Colon (tissue), 2 donors: ENCODE data around the gene COQ2.
"Not testable (repeated sequence)": the region's sequence is repeated elsewhere in the genome, so short reads cannot be mapped to it uniquely, and the experiment has no call there.

Source experiments
- FAIRE-seq: peaks from 2 replicates; lab custom pipeline; 2012; peaks lifted over from hg19 to GRCh38; lab: Jason Lieb, UNC
- donor health status: control.
- donor health status: control.

The COQ2 gene

DNA sequence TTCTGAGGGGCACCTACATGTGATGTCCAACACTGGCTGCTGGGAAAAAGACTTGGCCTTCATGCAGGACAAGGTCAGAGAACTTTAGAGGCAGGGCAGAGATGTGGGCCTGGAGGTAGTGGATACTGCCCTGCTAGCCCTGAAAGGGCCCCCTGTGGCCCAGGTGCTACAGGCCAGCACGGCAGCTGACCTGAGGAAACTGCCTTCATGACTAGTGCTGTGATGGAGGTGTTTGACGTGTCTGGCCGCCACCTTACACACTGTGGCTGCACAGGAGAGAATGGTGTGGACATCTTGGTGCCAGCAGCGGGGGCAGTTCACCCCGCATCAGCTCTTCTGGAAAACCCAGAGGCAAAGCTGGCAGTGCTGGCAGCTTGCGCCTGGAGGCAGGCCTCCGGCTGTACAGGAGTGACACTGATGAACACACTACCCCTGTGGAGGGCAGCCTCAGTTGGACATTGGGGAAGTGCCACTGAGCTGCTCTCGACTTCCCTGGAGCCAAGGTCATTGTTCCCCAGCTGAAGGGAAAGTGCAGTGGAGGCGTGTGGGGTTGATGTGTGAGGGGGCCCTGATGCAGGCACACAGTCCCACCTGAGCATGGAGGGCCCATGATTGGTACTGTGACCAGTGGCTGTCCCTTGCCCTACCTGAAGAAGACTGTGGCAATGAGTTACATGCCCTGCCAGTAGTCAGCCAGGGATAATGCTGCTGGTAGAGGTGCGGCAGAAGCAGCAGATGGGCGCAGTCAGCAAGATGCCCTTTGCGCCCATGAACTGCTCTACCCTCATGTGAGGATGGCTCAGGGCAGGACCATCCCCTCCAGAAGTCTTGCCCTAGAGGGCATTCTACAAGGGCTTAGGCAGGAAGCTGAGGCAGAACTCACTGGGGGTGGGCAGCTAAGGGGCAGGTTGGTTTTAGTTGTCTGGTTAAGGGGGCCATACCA, 36.9 kb downstream of the COQ2 start:
- no peak for FAIRE-seq

DNA sequence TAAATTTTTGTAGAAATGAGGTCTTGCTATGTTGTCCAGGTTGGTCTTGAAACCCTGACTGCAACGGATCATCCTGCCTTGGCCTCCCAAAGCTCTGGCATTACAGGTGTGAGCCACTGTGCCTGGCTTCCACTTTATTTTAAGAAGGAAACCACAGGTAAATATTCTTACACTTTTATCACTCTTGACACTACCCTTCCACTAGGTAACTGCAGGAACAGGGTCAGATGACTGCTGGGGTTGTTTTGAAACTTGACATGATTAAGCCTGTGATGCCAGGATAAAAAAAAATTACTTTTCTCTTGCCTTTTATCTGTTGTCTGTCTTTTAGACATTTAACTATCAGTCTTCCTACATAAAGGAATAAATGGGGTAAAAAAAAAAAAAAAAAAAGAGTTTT, 43.5 kb downstream of the COQ2 start:
- FAIRE-seq, result no peak

DNA sequence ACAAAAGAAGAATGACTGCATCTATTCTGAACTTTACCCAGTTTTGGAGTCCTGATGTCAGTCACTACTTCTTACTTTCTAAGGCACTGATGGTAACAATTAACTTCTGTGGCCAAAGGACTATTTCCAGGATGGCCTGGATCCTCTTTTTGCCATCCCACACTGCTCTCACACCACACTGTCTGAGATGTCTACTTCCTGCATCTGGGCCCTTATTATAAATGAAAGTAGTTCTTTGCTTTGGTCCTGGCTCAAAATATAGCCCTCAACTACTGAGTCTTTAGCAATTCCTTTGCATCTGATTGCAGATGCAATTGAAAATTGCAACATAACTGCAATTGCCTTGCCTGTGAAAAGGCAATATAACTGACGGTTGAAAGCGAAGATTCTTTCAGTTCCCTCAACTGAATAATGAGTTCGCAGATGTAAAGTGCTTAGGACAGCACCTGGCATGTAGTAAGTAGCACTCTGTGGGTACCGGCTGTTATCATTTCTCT, 44.2 kb downstream of the COQ2 start:
- FAIRE-seq, result no peak

DNA sequence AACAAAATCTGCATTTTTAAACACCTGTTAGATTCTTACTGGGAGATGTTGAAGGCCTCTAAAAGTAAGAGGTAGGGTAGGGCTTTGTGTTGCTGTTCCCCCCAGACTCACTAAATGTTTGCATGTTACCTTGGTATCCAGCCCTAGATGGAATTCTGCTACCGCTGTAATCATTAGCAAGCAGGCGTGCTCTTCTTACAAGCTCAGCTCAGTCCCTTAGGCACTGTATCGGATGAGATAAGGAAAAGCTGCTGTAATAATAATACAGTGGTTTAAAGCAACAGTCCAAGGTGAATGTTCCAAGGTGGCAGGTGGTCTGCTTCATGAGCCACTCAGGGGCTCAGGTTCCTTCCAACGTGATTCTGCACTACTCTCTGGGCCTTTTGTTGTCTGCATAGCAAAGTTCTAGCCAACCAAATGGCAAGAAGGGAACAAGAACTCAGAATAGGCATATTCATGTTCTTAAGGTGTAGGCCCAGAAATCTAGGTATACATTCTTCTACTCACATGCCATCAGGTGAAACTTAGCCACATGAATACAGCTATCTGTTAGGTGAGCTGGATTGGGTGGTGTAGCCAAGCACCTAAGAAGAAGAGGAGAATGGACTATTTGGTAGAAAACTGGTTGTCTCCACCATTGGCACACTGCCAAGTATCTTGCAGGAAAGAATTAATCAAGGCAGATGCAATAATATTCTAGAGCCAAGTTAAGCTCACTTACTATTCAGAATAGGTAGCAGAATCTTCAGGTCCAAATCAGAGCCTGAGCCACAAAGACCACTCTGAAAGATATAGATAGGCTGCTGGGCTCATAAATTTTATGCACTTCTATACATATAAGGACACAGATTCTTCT, 46.0 kb downstream of the COQ2 start:
- FAIRE-seq, result no peak

DNA sequence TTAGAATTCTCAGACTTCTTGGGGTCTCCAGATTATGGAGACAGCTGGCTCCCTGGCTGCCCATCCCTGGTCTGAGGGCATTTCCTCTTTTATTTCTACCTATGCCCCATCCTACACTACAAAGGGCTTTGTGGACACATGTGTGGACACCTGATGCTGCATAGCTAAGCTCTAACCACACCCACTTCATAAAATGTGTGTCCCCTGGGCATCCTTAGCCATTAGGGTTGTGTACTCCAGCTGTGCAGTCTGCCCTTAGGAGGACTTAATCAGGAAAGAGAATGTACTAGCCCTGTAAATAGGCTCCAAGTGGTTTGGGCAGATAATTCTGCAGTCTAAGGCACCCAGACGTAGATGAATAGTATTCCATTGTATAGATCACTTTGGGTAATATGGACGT, 47.0 kb downstream of the COQ2 start:
- FAIRE-seq, result no peak

DNA sequence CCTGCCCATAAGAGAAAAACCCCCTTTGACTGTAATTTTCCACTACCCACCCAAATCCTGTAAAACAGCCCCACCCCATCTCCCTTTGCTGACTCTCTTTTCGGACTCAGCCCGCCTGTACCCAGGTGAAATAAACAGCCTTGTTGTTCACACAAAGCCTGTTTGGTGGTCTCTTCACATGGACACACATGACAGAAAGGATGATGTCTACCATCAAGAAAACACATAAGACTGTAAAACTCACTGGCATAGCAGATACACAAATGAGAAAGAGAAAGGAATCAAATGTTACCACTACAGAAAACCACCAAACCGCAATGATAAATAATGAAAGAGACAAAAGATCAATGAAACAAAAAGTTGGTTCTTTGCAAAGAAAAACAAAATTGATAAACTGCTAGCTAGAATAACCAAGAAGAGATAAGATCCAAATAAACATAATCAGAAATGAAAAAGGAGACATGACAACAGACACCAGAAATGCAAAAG, 48.9 kb downstream of the COQ2 start:
- FAIRE-seq, result peak; percentile 81

DNA sequence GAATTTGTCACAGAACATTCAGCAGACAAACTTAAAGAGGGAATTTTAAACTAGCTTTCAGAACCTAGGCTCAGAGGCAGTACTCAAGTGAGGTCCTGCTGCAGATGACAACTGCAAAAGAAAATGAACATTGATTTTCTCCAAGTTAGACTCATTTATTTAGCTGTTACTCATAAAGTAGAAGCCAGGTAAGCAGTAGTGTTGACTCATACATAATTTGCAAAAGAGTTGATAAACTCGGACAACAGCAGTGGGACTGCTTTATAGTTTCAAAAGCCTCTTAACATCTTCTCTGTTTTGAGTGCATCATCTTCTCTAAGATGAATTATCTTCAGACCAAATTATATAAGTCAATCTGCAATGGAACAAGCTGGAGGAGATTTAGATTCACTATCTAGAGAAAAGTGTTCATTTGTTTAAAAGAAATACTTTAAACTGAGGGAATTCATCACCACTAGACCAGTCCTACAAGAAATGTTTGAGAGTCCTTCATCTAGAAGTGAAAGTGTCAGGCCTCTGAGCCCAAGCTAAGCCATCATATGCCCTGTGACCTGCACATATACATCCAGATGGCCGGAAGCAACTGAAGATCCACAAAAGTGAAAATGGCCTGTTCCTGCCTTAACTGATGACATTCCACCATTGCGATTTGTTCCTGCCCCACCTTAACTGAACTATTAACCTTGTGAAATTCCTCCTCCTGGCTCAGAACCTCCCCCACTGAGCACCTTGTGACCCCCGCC, 49.5 kb downstream of the COQ2 start:
- FAIRE-seq, result no peak

DNA sequence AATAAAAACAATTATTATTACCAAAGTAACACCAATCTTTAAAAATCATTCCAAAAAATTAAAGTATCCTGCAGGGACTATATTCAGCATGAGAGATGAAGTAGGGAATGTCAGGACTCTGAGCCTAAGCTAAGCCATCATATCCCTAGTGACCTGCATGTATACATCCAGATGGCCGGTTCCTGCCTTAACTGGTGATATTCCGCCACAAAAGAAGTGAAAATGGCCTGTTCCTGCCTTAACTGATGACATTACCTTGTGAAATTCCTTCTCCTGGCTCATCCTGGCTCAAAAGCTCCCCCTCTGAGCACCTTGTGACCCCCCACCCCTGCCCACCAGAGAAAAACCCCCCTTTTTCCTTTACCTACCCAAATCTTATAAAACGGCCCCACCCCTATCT, 50.2 kb downstream of the COQ2 start:
- FAIRE-seq, result not testable (repeated sequence)

DNA sequence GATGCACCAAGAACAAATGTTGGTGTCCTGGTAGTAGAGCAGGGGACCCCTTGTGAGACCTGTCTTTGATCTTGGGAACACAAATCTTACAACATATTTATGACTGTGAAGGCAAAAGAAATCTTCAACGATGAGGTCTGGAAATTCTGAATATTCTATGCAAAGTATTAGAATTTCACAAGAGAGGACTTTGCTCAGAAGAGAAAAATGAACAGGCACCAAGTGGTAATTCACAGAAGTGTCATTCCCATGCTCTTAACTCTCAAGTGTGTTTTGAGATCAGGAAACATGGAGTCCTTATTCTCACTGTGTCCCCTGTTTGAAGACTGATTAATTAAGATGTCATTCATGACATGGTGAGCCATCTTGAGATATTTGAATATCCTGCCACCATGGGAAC, 52.5 kb downstream of the COQ2 start:
- FAIRE-seq, result no peak

DNA sequence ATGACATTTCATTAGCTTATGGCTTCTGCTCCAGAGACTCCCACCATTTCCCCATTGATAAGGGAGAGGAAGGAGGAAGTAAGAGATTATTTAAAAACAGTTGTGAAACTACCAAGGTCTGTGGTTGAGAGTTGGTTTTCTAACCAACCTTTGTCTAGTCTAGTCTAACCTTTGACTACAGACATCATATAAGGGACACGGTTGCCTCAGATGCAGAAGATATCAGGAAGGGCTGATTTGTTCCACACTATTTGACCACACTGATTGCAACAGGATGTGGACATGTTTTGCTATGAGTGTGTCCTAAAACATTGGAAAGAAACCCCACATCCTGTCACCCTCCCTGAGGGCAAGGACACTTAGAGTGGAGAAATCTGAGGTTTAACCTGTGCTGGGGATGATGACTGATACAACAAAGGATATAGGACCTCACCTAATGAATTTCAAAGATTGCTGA, 53.0 kb downstream of the COQ2 start:
- FAIRE-seq, result no peak

DNA sequence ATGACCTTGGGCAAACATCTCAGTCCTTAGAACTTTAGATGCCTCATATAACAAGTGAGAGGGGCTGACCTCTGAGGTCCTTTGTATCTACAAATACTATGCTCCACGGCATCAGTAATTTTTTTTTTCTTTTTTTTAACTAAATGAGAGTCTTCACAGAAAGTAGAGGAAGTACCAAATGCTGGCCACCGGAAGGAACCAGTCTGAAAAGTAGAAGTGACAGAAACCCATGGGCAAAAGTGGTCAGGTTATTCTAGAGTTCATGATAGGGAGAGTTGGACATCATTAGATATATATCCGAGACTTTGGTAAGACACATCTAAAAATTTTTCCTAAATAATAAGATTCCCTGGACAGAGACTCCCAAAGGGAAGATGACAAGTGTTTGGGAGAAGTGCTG, 53.7 kb downstream of the COQ2 start:
- FAIRE-seq, result no peak

DNA sequence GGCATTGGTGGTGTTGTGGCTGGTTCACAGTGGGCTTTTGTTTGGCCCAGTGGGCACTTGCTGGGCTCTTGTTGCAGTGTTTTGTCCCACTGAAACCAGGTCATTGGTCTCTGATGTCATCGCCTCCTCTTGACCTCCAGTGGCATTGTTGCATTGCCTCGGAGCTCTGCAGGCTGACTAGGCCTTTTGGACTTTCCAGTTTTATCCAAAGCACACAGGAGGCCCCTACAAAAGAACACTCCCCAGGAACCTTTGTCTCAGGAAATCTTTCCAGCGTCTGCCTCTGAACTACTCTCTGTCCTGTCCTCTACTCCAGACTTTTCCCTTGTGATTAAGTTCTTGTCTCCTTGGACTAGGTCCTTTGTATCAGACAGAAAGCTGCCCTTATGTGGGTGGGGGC, 54.8 kb downstream of the COQ2 start:
- no peak for FAIRE-seq

DNA sequence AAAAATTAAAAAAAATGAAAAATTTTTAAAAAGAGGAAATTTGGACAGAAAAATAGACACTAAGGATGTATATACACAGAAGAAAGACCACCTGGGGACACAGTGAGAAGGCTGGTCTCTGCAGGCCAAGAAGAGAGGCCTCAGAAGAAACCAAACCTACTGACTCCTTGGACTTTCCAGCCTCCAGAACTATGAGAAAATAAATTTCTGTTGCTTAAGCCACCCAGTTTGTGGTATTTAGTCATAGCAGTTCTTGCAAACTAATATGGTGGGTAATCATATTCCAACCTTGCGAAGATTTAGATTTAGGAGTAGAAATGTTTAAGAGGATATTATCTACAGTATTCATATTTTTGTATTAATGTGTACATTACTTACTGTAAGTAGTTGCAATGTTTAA, 56.4 kb downstream of the COQ2 start:
- FAIRE-seq, result no peak

DNA sequence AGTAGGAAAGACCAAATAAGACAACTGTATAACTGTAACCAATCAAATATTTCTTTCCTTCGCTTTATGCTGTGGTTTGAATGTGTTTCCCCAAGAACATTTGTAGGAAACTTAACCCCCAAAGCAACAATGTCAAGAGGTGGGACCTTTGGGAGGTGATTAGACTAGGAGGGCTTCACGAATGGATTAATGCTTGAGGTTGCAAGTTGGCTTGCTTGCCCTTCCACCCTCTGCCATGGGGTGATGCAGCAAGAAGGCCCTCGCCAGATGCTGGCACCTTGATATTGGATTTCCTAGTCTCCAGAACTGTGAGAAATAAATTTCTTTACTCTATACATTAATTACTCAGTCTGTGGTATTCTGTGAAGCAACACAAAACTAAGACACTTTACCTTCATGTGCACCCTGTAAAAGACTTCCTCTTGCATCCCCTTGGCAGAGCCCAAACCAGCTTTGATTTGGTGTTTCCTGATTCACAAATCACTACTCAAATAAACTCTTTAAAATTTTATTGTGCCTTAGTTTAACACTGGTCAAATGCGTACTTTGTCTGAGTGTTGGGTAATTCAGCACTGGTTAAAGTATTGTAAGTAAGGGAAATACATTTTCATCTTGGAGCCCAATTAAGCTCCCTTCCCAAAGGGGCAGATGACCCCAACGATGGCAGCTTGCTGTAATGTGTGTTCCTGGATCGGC, 59.9 kb downstream of the COQ2 start:
- FAIRE-seq, result no peak

DNA sequence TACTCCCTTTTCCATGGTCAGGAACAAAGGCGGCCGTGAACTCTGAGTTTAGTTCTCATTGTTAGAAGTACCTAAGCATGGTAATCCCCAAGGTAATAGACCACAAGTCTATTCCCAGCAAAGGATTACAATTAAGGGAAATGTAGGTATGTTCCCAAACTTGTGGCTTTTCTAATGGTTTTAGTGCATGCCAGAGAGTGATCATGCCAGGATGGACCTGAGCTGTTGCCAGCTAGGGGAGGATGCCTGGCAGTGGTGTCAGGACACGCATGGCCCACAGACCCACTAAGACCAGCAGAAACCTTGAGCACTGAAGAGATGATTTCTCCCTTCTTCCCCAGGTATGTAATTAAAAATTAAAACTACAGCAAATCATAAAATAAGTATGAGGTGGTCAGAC, 60.8 kb downstream of the COQ2 start:
- FAIRE-seq, result no peak

DNA sequence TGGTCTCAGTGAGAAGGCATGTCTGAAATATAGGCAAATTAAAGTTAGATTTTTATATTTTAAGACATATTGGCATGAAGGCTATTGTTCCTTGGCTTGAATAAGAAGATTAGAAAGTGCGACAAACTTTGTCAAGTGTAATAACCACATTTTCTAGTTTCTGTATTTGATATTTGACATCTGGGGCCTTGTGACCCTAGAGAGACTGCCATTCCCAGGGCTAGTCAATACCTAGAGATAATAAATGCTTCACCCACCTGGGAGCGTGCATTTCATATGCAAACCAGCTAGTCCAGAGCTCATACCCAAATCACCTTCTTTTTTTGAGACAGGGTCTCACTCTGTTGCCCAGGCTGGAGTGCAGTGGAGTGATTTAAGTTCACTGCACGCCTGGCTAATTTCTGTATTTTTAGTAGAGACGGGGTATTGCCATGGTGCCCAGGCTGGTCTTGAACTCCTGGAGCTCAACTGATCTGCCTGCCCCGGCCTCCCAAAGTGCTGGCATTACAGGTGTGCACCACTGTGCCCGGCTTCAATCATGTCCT, 62.6 kb downstream of the COQ2 start:
- no peak for FAIRE-seq

DNA sequence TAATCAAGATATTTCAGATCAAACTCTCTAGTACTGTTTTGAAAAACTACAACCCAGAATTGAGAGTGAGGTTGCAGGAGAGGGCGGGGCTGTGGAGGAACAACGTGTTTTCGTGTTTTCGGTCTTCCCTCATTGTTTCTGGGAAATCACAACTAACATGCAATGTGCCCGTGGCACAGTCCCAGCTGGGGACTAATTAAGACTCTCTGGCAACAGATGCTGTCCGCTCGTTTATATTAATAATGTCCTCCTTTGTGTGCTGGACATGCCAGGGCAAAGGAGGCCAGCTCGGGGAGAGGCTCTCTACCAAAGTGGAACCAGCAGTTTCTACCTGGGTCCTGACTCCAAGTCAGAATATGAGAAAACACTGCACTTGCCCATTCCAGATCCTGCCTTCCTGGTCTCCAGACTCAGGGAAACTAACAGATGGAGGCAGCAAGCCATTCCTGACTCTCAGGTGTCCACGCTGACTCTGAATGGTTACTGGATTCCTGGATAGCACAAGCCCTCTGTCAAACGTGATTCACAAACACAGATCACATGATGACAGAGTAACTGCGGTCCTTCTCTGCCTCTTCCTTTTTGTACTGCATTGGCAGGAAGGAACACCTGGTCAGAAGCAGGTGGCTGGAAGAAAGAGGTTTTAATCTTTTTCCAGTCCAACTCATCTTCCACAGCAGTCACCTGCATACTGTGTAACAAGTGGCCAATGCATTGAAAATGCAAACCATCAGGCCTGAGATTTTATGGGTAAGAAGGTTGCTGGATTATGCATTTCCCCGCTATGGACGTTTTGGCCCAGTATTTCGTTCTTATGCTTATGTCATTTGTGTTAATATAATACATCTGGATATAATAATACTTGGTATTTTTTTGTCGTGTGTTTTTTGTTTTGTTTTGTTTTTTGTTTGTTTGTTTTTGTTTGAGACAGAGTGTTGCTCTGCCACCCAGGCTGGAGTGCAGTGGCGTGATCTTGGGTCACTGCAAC, 65.0 kb downstream of the COQ2 start:
- FAIRE-seq, result no peak

DNA sequence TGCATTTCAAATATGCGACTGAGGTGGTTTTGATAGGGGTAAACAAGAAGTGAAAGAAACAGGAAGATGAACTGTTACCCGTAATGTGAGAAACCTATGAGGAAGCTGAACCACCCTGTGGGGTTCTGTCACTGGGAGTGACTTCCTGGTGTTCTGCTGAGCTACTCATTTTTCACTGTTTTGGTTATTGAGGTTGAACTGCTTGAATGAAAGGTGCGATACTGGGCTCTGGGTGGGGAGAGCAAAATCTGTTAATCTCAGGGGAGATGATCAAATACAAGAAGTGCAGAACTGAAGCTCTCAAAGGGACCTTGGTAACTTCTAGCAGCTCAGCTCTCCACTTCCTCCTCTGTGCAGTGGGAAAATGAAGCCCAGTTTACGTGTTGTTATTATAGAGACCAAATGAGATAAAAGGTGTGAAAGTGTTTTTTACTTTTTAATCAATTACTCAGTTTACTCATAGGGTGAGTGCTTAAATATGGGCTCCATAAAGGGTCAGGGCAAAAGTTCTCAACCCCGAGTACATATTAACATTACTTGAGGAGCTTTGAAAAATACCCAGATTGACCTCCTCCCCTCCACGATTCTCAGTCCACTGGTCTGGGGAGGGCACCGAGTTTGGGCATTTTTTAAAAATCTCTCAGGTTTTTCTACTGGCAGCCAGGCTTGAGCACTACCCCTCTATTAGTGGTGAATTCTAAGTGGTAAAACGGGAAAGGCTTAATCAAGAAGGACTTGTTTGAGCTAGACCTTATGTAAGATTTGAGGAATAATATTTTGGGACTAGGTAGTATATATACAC, 66.7 kb downstream of the COQ2 start:
- no peak for FAIRE-seq
